GM21786 (cell line): ENCODE data around the gene TIMM50.
"Not testable (repeated sequence)": the region's sequence is repeated elsewhere in the genome, so short reads cannot be mapped to it uniquely, and the experiment has no call there.

Experiments
- ATAC-seq: cut with Tn5 transposase; IDR thresholded peaks from one replicate; pipeline ENCODE4 v1.9.1; 2021; ENCODE audit not compliant: unreplicated experiment

TIMM50 gene

GRCh38 chr19:39480337-39481228 lies at the start of gene TIMM50:
Gene TIMM50 (plus strand): TSS chr19:39480838. CDS start chr19:39480854, 16 bp downstream.
- peak; percentile 83 for ATAC-seq

- ATAC-seq: no peak
Observed at GRCh38 chr19:39432677-39433025, 48.0 kb upstream of the TIMM50 start.

DNA sequence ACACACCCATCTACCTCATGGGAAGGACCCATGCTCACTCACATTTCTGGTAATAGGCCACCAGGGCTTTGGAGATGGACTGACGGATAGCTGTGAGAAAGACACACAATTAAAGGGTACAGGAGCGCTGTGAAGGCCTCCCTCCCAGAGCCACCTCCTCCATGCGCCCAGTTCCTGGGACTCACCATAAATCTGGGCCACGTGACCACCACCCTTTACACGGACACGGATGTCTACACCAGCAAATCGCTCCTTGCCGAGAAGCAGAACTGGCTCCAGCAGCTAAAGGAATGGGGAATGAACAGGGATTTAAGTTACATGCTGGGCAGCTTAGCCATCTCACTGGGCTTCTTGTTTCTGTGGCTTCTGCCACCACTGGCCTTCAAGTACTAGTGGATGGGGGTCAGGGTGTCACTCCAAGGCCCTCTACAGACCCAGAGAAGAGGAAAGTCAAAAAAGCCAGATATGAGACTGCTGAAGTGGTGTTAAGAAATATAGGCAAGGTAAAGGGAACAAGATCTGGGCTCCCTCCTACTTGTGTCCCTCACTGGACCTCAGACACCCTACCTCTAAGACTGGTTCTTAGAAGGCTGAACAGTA lies 47.1 kb upstream of the TIMM50 start:
- no peak for ATAC-seq

GRCh38 chr19:39434123-39435076 lies 46.2 kb upstream of the TIMM50 start:
- no peak for ATAC-seq

DNA sequence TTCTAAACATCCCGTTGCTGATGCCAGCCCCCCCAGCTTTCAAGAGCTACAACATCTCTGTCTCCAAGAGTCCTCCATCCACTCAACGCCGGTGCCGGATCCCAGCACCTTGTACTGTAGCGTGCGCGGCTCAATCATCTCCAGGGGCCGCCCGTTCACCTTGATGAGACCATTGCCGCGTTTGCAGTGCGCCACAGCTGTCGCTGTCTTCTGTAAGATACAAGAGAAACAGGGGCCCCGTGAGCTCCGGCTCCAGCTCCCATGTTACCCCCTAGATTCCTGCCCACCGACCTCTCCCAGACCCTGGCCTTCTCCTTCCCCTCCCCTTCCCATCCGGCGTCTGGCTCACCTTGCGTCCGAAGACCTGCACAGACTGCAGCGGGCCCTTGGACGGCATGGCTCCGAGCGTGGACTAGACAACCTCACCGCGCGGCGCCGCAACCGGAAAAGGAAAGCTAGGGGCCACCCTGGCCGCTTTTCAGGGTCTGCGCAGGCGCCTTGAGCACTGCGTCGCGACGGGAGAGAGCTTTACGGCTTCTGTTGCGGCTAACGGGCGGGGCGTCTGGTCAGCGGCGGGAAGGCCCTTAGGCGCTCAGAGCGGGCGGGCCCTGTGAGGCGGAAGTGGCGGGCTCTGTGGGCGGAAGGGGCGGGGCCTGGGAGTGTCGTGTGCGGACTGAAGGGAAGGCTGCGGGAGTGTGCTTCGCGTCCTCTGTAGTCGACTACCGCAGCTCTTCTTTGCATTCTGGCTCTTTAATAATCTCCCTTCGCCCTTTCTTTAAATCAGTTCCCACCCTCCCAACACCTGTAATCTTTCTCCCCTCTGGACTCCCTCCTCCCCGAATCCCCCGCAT lies 44.9 kb upstream of the TIMM50 start, which contains the start of gene RPS16:
TSS of gene RPS16 (minus strand) at position 451 of the 851 bp plus-strand sequence. CDS start at position 397, 54 bp downstream.
- ATAC-seq: peak; percentile 85

DNA sequence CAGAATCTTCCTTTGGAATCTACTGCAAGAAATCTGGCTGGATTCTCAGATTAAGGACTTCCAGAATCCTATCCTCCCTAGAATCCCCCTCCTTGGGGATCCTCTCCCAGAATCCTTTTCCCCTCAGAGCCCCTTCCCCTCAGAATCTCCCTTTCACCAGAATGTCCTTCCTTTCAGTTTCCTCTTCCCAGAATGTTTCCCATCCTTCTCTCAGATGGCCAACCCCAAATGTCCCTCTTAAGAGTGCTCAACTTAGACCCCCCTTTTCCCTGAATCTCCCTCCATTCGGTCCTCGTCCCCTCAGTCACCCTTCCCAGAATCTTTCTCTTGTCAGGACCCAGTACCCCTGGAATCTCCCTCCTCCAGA lies 44.3 kb upstream of the TIMM50 start:
- ATAC-seq: no peak

GRCh38 chr19:39438270-39438934 lies 42.2 kb upstream of the TIMM50 start:
- ATAC-seq: no peak

DNA sequence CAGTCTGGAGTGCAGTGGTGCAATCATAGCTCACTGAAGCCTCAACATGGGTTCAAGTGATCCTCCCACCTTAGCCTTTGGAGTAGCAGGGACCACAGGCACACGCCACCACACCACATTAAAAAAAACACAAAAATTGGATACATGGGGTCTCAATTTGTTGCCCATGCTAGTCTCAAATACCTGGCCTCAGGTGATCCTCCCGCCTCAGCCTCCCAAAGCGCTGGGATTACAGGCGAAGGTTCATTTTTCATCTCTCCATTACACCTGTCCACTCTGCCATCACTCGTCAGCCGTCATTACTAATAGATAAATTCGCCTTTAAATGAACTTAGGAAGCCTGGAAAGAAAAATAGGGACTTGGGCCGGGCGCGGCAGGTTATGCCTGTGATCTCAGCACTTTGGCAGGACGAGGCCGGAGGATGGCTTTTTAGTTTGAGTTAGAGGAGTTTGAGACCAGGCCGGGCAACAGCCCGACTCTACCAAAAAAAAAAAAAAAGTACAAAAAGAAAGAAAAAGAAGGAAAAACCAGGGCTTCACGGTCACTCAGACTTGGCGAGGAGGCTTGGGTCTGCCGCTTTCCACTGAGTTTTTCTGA lies 35.9 kb upstream of the TIMM50 start:
- ATAC-seq: no peak

GRCh38 chr19:39445196-39446111 lies 35.2 kb upstream of the TIMM50 start, which contains the start of gene SUPT5H:
Gene SUPT5H (plus strand): TSS chr19:39445582. CDS start chr19:39445891, 309 bp downstream.
- ATAC-seq: peak; percentile 84

GRCh38 chr19:39446365-39447084 lies 34.1 kb upstream of the TIMM50 start:
- no peak for ATAC-seq

DNA sequence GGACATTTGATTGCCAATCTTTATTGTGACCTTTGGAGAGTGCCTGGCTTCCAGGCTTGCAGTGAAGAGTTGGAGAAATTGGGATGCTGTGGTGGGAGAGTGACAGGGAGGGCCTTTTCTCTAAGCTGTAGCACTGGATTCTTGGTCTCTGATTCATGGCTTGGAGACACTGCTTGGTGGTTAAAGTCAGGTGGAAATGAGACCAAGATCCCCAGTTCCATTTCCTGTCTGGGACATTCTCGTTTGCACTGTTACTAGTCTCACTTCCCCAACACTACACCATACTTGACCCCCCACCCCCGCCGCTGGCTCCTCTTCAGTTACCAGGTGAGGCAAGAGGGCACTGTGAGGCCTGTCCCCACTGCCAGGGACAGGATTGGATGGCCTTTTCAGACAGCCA lies 32.4 kb upstream of the TIMM50 start:
- no peak for ATAC-seq

DNA sequence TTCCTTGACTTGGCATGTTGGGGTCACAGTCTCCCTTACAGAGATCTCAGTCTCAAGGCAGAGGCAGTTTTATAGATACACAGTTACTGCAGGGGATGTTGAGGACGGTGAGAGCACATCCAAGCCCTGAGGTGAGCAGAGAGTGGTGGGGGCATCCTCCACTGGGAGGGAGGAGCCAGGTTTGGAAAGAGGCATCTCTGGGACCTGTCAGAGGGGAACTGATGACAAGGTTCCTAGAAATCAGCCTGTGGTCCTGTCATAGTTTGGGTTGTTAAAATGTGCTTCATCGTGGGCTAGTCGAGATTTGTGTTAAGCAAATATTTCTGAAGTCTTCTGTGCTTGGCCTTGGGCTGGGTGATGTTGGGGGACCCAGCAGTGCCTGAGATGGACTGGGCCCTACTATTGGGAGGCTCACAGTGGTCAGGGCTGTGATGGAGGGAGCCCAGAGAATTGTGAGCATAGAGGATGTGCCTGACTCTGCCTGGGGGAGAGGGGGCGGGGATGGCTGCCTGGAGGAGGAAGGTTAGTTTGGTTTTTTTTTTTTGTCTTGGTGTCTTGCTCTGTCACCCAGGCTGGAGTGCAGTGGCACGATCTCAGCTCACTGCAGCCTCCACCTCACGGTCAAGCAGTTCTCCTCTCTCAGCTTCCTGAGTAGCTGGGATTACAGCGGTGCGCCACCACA lies 31.4 kb upstream of the TIMM50 start:
- no peak for ATAC-seq

DNA sequence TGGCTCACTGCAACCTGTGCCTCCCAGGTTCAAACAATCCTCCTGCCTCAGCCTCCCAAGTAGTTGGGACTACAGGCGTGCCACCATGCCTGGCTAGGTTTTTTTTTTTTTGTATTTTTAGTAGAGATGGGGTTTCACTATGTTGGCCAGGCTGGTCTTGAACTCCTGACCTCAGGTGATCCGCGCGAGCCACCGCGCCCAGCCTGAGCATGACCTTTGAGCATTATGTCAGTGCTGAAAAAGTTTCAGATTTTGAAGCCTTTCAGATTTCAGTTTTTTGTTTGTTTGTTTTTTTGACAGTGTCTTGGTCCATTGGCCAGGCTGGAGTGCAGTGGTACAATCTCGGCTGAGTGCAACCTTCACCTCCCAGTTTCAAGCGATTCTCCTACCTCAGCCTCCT lies 29.4 kb upstream of the TIMM50 start:
- ATAC-seq: not testable (repeated sequence)

GRCh38 chr19:39463403-39463802 lies 17.2 kb upstream of the TIMM50 start:
- no peak for ATAC-seq

DNA sequence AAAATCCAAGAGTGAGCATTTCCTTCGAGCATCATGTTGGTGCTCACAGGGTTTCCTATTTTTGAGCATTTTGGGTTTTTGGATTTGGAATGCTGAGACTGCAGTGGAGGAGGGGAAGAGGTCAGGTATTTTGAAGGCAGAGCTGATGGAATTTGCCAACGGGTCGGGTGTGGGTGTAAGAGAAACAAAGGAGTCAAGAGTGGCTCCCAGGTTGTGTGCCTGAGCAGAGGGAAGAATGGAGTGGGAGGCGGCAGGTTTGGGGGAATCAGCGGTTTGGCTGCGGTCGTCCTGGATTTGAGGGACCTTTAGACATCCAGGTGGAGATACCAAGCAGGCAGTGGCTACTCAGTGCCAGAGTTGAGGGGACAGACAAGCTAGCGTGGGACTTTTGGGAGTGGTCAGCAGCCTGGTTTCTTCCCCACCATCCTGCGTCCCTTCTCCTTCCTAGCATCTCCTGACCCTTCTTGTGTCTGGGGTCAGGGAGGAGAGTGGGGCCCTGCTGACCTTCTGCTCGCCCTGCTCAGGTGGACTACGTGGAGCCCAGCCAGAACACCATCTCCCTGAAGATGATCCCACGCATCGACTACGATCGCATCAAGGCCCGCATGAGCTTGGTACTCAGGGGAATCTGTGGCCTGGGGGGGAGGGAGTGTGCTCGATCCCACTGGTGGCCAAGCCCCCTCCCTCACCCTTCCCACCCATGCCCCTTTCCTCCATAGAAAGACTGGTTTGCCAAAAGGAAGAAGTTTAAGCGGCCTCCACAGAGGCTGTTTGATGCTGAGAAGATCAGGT lies 14.5 kb upstream of the TIMM50 start:
- ATAC-seq: no peak

DNA sequence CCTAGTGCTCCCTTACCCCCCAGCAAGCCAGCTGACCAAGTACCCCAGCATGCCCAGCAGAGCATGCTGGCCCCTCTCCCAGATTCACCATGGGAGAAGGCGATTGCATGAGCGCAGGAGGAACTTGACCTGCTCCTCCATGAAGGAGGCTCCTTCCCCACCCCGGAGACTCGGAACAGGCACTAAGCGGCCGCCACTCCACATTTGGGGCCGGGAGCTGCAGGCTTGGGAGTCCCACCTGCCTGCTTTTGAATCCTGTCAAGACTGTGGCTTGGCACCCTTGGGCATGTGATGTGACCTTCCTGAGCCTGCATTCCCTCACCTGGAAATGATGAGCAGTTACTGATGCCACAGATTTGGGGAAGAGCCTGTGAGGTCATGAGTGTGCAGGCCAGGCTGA lies 12.7 kb upstream of the TIMM50 start:
- no peak for ATAC-seq
